Keratinocyte (primary cell): ENCODE results near the gene IRF1. TPM values are rescaled to one million over a fixed set of nuclear protein-coding genes. Genes with fewer than 3 reads are reported as not detected.

Experiments used
- DNase-seq: peaks from one replicate; pipeline ENCODE4 v3.0.0-alpha.2; 2011; ENCODE audit warnings: low read depth, missing footprints, low spot score
- FAIRE-seq: peaks from 2 replicates; lab custom pipeline; 2011; peaks lifted over from hg19 to GRCh38; lab: Jason Lieb, UNC
- H2AFZ ChIP-seq: 2 replicates; pipeline ENCODE4 v1.6.0; 2012; ENCODE audit warnings: low read length, control low read depth, inconsistent platforms; ENCODE audit not compliant: control insufficient read depth
- H3K27ac ChIP-seq: 2 replicates; pipeline ENCODE4 v1.5.1; 2011; ENCODE audit warnings: low read length; ENCODE audit not compliant: control insufficient read depth, insufficient read depth
- H3K27me3 ChIP-seq: 3 replicates; pipeline ENCODE4 v1.6.0; 2011; ENCODE audit warnings: low read length; ENCODE audit not compliant: control insufficient read depth, insufficient read depth; ENCODE audit errors: extremely low read depth
- H3K36me3 ChIP-seq, 2 experiments: 2 replicates in 1 of 2; 3 replicates in 1 of 2; pipeline ENCODE4 v1.5.1; 2011; ENCODE audit warnings: low read length in 2 of 2, mild to moderate bottlenecking in 1 of 2; ENCODE audit not compliant: control insufficient read depth in 2 of 2, insufficient read depth in 2 of 2; ENCODE audit errors: extremely low read depth in 1 of 2
- H3K4me1 ChIP-seq: 3 replicates; pipeline ENCODE4 v1.5.1; 2011; ENCODE audit warnings: low read length; ENCODE audit not compliant: control insufficient read depth, insufficient read depth; ENCODE audit errors: extremely low read depth
- H3K4me2 ChIP-seq: 3 replicates; pipeline ENCODE4 v1.6.0; 2011; ENCODE audit warnings: low read depth, low read length; ENCODE audit not compliant: control insufficient read depth, insufficient read depth; ENCODE audit errors: extremely low read depth
- H3K4me3 ChIP-seq, 3 experiments: fragments of 200-600 bp in 1 of 3; sonication (generic) in 1 of 3; 2 replicates in 2 of 3; 3 replicates in 1 of 3; pipeline ENCODE4 v1.5.1; 2011 to 2016; ENCODE audit warnings: low read length in 3 of 3, mild to moderate bottlenecking in 3 of 3, control low read depth in 2 of 3, inconsistent platforms in 1 of 3, low read depth in 1 of 3, mixed read lengths in 1 of 3, mixed run types in 1 of 3, moderate library complexity in 1 of 3; ENCODE audit not compliant: control insufficient read depth in 2 of 3, insufficient read depth in 2 of 3; ENCODE audit errors: extremely low read depth in 1 of 3
- H3K79me2 ChIP-seq: 2 replicates; pipeline ENCODE4 v1.6.0; 2012; ENCODE audit warnings: low read length; ENCODE audit not compliant: control insufficient read depth, insufficient read depth
- H3K9ac ChIP-seq: 3 replicates; pipeline ENCODE4 v1.6.0; 2011; ENCODE audit warnings: low read length; ENCODE audit not compliant: control insufficient read depth, insufficient read depth; ENCODE audit errors: extremely low read depth
- H3K9me1 ChIP-seq: 3 replicates; pipeline ENCODE4 v1.6.0; 2011; ENCODE audit warnings: low read length; ENCODE audit not compliant: control insufficient read depth, insufficient read depth; ENCODE audit errors: extremely low read depth
- H3K9me3 ChIP-seq: 2 replicates; pipeline ENCODE4 v1.5.1; 2012; ENCODE audit warnings: low read depth, low read length; ENCODE audit not compliant: control insufficient read depth
- H4K20me1 ChIP-seq: 3 replicates; pipeline ENCODE4 v1.6.0; 2011; ENCODE audit warnings: low read length; ENCODE audit not compliant: control insufficient read depth, insufficient read depth; ENCODE audit errors: extremely low read depth
- CTCF ChIP-seq, 3 experiments: IDR thresholded peaks in 1 of 3; conservative IDR thresholded peaks in 1 of 3; optimal IDR thresholded peaks in 1 of 3; 2 replicates in 2 of 3; 3 replicates in 1 of 3; pipeline versions ENCODE3 to v1.5.1; 2011; ENCODE audit warnings: low read length in 3 of 3, mild to moderate bottlenecking in 3 of 3, moderate library complexity in 2 of 3, control low read depth in 1 of 3, inconsistent platforms in 1 of 3; ENCODE audit not compliant: insufficient read depth in 2 of 3; ENCODE audit errors: extremely low read depth in 1 of 3
- EZH2 ChIP-seq: IDR thresholded peaks from one replicate; pipeline ENCODE4 v1.6.1; 2012; ENCODE audit warnings: inconsistent platforms, mild to moderate bottlenecking, low read length, moderate library complexity
- dilution Hi-C: fragments of 300-500 bp; cut with MboI; formaldehyde crosslinking; loops from one replicate; pipeline ENCODE4 v1.7.0; 2020; ENCODE audit warnings: low sequenced_read_pairs; ENCODE audit not compliant: extremely low pct_ligation_motif_present
- polyA plus RNA-seq, 5 experiments: library from polyadenylated mRNA; depleted of rRNA in 3 of 5; stranded (reverse) in 3 of 5; stranded (forward) in 1 of 5; unstranded in 1 of 5; fragments of >200 nt; gene quantifications; 1 replicate in 1 of 5; 2 replicates in 3 of 5; 3 replicates in 1 of 5; pipeline versions ENCODE4 v1.2.1 to v1.2.3, GENCODE V29; 2011 to 2012; ENCODE audit warnings: missing spikeins in 2 of 5, low read depth in 1 of 5, low replicate concordance in 1 of 5

Gene IRF1
- polyA plus RNA-seq, 1 donor (not counting 4 experiments of a cell fraction or from before 2014, with no cell fraction given): 6.2 TPM

GRCh38 chr5:132492386-132493125, 2.0 kb upstream of the IRF1 start:
- Histone ChIP-seq H3K9ac (no peak overlapping the region), H3K4me3 (no peak overlapping the region), H3K27ac (no peak overlapping the region), H3K79me2 (peaks cover 16% of the 10 kb centered on the region), H3K9me1 (no peaks in the 10 kb centered on the region), H3K4me2 (no peak overlapping the region), H3K4me1 (peaks cover 39% of the 10 kb centered on the region), H3K9me3 (no peaks in the 10 kb centered on the region), H2AFZ (no peak overlapping the region), H3K27me3 (no peaks in the 10 kb centered on the region), H3K36me3 (peaks cover 2 to 4% of the 10 kb centered on the region in 2 experiments), H4K20me1 (no peaks in the 10 kb centered on the region)
- FAIRE-seq: no peak
- dilution Hi-C loops: no loop called here
- TF ChIP-seq CTCF (optimal IDR thresholded peaks at IDR 0.05 in 1 of 3, IDR thresholded peaks at IDR 0.05 in 1 of 3, conservative IDR thresholded peaks at IDR 0.05 in 1 of 3; ENCODE audit: extremely low read depth in 1 of 3, insufficient read depth in 2 of 3, low read length in 3 of 3) (no peak), EZH2 (no peak)
- DNase-seq: no peak

- Histone ChIP-seq H3K36me3 (peaks cover 5 to 7% of the 10 kb centered on the region in 2 experiments), H3K79me2 (peaks cover 16% of the 10 kb centered on the region), H3K4me1 (peaks cover 32% of the 10 kb centered on the region), H3K4me3 (peak overlapping the region in 2 of 3 experiments; percentile 46 to 62), H3K9ac (peak overlapping the region; percentile 80), H3K9me1 (no peaks in the 10 kb centered on the region), H3K9me3 (no peaks in the 10 kb centered on the region), H2AFZ (peak overlapping the region; percentile 43), H3K27ac (peak overlapping the region; percentile 79), H4K20me1 (no peaks in the 10 kb centered on the region), H3K27me3 (no peaks in the 10 kb centered on the region), H3K4me2 (peak overlapping the region; percentile 79)
- FAIRE-seq (no peak), DNase-seq (no peak)
- TF ChIP-seq EZH2: no peak
- no peak for TF ChIP-seq CTCF (optimal IDR thresholded peaks at IDR 0.05 in 1 of 3, IDR thresholded peaks at IDR 0.05 in 1 of 3, conservative IDR thresholded peaks at IDR 0.05 in 1 of 3; ENCODE audit: extremely low read depth in 1 of 3, insufficient read depth in 2 of 3, low read length in 3 of 3)
- dilution Hi-C loops: no loop called here
These were observed 1.1 kb upstream of the IRF1 start for GRCh38 chr5:132491368-132492364.
